HepG2 (cell line): ENCODE measurements around the gene IVD. TPM values are rescaled to one million over a fixed set of nuclear protein-coding genes. Genes with fewer than 3 reads are reported as not detected.
A peak's percentile ranks its signal among the peaks of the same experiment; 100 is the strongest.

Experiments used
- DNMT3B ChIP-seq: conservative IDR thresholded peaks from 2 replicates; pipeline ENCODE4 v1.6.1; 2016; ENCODE audit warnings: missing biosample characterization, control low read depth
- KLF13 ChIP-seq: sonication (generic); formaldehyde crosslinking; IDR thresholded peaks from 2 replicates; pipeline ENCODE4 v1.4.0; 2020; ENCODE audit warnings: mild to moderate bottlenecking, missing genetic modification reagents
- MXI1 ChIP-seq: IDR thresholded peaks from 3 replicates; pipeline ENCODE4 v1.6.1; 2012; ENCODE audit warnings: low read depth, low read length, inconsistent platforms, borderline replicate concordance
- PAX8 ChIP-seq: sonication (generic); formaldehyde crosslinking; IDR thresholded peaks from 2 replicates; pipeline ENCODE4 v1.8.0; 2022; ENCODE audit warnings: mild to moderate bottlenecking, missing genetic modification reagents, borderline replicate concordance
- PHF20 ChIP-seq: sonication (generic); formaldehyde crosslinking; IDR thresholded peaks from 2 replicates; pipeline ENCODE4 v1.5.0; 2020; ENCODE audit warnings: mild to moderate bottlenecking, missing genetic modification reagents
- SP4 ChIP-seq: sonication (generic); formaldehyde crosslinking; IDR thresholded peaks from 2 replicates; pipeline ENCODE4 v1.8.1; 2023; ENCODE audit warnings: mild to moderate bottlenecking, missing genetic modification reagents
- XRCC5 ChIP-seq: fragments of 200-400 bp; formaldehyde crosslinking; optimal IDR thresholded peaks from 2 replicates; pipeline ENCODE3; 2017; ENCODE audit warnings: mild to moderate bottlenecking, low read length
- ZFP62 ChIP-seq: sonication (generic); formaldehyde crosslinking; IDR thresholded peaks from 2 replicates; pipeline ENCODE4 v1.4.0; 2020; ENCODE audit warnings: missing genetic modification reagents
- ZMAT3 ChIP-seq: sonication (generic); formaldehyde crosslinking; conservative IDR thresholded peaks from 2 replicates; pipeline ENCODE4 v1.7.0; 2021; ENCODE audit warnings: missing genetic modification reagents
- ZNF20 ChIP-seq: sonication (generic); formaldehyde crosslinking; IDR thresholded peaks from 2 replicates; pipeline ENCODE4 v1.4.0; 2020; ENCODE audit warnings: mild to moderate bottlenecking, moderate library complexity, missing genetic modification reagents
- ZNF205 ChIP-seq: IDR thresholded peaks from 2 replicates; pipeline ENCODE4 v1.6.1; 2018; ENCODE audit warnings: missing biosample characterization, missing genetic modification reagents
- ZNF225 ChIP-seq: sonication (generic); formaldehyde crosslinking; IDR thresholded peaks from 2 replicates; pipeline ENCODE4 v1.4.0; 2020; ENCODE audit warnings: mild to moderate bottlenecking, missing genetic modification reagents
- ZNF570 ChIP-seq: sonication (generic); formaldehyde crosslinking; IDR thresholded peaks from 2 replicates; pipeline ENCODE4 v1.4.0; 2020; ENCODE audit warnings: mild to moderate bottlenecking, missing genetic modification reagents, borderline replicate concordance
- ZNF607 ChIP-seq: sonication (generic); formaldehyde crosslinking; IDR thresholded peaks from 2 replicates; pipeline ENCODE4 v1.5.1; 2020; ENCODE audit warnings: missing genetic modification reagents, mild to moderate bottlenecking, borderline replicate concordance
- ZSCAN22 ChIP-seq: sonication (generic); formaldehyde crosslinking; IDR thresholded peaks from 2 replicates; pipeline ENCODE4 v1.4.0; 2020; ENCODE audit warnings: mild to moderate bottlenecking, missing genetic modification reagents
- ZSCAN31 ChIP-seq: sonication (generic); formaldehyde crosslinking; IDR thresholded peaks from 2 replicates; pipeline ENCODE4 v1.5.0; 2020; ENCODE audit warnings: low read depth, mild to moderate bottlenecking, missing genetic modification reagents
- polyA plus RNA-seq, 8 experiments: library from polyadenylated mRNA; depleted of rRNA in 3 of 8; stranded (reverse) in 7 of 8; unstranded in 1 of 8; fragments of >200 nt; fragmentation: Illumina TruSeq in 4 of 8; extraction: Trizol in 4 of 8; gene quantifications; 2 replicates each; pipeline versions ENCODE4 v1.2.1 to v1.2.3, GENCODE V29; 2011 to 2016; ENCODE audit warnings: low read depth in 4 of 8, missing spikeins in 1 of 8, mixed read lengths in 1 of 8; ENCODE audit not compliant: insufficient read depth in 1 of 8
- total RNA-seq, 5 experiments: library from RNA; depleted of rRNA; stranded (reverse); fragments of >200 nt; fragmentation: Illumina TruSeq; extraction: Trizol; gene quantifications; 2 replicates each; pipeline ENCODE4 v1.2.3, GENCODE V29; 2016; ENCODE audit warnings: low read depth in 1 of 5
- TF ChIP-seq, protein P1 (sequence below): sonication (generic); formaldehyde crosslinking; IDR thresholded peaks from 2 replicates; pipeline ENCODE4 v1.8.0; 2022; ENCODE audit warnings: missing genetic modification reagents, mild to moderate bottlenecking, moderate library complexity, borderline replicate concordance
- TF ChIP-seq, protein P2 (sequence below): sonication (generic); formaldehyde crosslinking; IDR thresholded peaks from 2 replicates; pipeline ENCODE4 v1.8.1; 2023; ENCODE audit warnings: mild to moderate bottlenecking, missing genetic modification reagents, borderline replicate concordance
- TF ChIP-seq, protein P3 (sequence below), 2 experiments: sonication (generic) in 1 of 2; formaldehyde crosslinking in 1 of 2; IDR thresholded peaks; 2 replicates each; pipeline versions ENCODE4 v1.4.0 to v1.6.1; 2018 to 2020; ENCODE audit warnings: missing genetic modification reagents in 2 of 2, borderline replicate concordance in 1 of 2, low read depth in 1 of 2, mild to moderate bottlenecking in 1 of 2, missing biosample characterization in 1 of 2
- TF ChIP-seq, protein P4 (sequence below): sonication (generic); formaldehyde crosslinking; IDR thresholded peaks from 2 replicates; pipeline ENCODE4 v1.4.0; 2020; ENCODE audit warnings: missing genetic modification reagents
- TF ChIP-seq, protein P5 (sequence below): sonication (generic); formaldehyde crosslinking; IDR thresholded peaks from 2 replicates; pipeline ENCODE4 v1.5.0; 2020; ENCODE audit warnings: missing genetic modification reagents, mild to moderate bottlenecking, borderline replicate concordance

The IVD gene
- total and polyA plus RNA-seq, 2 of the 13 experiments (the other 11 are each of a cell fraction or from before 2014, with no cell fraction given) = 48.0 to 53.9 TPM

DNA sequence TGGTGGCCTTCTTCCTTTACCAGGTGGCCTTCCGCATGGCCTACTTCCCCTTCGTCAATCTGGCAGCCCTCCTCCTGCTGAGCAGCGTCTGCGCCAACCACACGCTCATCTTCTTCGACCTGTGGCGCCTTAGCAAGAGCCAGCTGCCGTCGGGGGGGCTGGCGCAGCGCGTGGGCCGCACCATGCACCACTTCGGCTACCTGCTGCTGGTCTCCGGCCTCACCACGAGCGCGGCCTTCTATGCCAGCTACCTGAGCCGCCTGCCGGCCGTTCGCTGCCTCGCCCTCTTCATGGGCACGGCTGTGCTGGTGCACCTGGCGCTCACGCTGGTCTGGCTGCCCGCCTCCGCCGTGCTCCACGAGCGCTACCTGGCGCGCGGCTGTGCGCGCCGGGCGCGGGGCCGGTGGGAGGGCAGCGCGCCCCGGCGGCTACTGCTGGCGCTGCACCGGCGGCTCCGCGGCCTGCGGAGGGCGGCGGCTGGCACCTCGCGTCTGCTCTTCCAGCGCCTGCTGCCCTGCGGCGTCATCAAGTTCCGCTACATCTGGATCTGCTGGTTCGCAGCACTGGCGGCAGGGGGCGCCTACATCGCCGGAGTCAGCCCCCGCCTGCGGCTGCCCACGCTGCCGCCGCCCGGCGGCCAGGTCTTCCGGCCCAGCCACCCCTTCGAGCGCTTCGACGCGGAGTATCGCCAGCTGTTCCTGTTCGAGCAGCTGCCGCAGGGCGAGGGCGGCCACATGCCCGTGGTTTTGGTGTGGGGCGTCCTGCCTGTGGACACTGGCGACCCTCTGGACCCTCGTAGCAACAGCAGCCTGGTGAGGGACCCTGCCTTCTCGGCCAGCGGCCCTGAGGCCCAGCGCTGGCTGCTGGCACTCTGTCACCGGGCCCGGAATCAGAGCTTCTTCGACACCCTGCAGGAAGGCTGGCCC lies 37.6 kb upstream of the IVD start (continued):
- TF ChIP-seq, protein P1, sequence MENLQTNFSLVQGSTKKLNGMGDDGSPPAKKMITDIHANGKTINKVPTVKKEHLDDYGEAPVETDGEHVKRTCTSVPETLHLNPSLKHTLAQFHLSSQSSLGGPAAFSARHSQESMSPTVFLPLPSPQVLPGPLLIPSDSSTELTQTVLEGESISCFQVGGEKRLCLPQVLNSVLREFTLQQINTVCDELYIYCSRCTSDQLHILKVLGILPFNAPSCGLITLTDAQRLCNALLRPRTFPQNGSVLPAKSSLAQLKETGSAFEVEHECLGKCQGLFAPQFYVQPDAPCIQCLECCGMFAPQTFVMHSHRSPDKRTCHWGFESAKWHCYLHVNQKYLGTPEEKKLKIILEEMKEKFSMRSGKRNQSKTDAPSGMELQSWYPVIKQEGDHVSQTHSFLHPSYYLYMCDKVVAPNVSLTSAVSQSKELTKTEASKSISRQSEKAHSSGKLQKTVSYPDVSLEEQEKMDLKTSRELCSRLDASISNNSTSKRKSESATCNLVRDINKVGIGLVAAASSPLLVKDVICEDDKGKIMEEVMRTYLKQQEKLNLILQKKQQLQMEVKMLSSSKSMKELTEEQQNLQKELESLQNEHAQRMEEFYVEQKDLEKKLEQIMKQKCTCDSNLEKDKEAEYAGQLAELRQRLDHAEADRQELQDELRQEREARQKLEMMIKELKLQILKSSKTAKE = peak; percentile 65; the same call in 1 of the 2 replicates
- TF ChIP-seq DNMT3B (CRISPR knock-in tag) (0 out of 2 replicates have a peak, but pooled peaks have one; percentile 58), MXI1 (peak; percentile 54; the same call in 1 of the 3 replicates), ZMAT3 (peak; percentile 60; the same call in 1 of the 2 replicates), ZFP62 (CRISPR knock-in tag) (no peak), ZNF205 (peak; percentile 88), ZNF225 (peak; percentile 84), SP4 (peak; percentile 58; the same call in 1 of the 2 replicates), KLF13 (peak; percentile 60; the same call in 1 of the 2 replicates), ZNF570 (CRISPR knock-in tag) (peak; percentile 76; the same call in 1 of the 2 replicates), ZSCAN31 (CRISPR knock-in tag) (peak; percentile 89), ZNF20 (0 out of 2 replicates have a peak, but pooled peaks have one; percentile 78), ZSCAN22 (CRISPR knock-in tag) (peak; percentile 76; the same call in 1 of the 2 replicates), ZNF607 (CRISPR knock-in tag) (peak; percentile 96), PAX8 (CRISPR knock-in tag) (peak; percentile 74; the same call in 1 of the 2 replicates), XRCC5 (peak; percentile 89), PHF20 (CRISPR knock-in tag) (peak; percentile 63; the same call in 1 of the 2 replicates)
- TF ChIP-seq, protein P2, sequence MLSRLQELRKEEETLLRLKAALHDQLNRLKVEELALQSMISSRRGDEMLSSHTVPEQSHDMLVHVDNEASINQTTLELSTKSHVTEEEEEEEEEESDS (CRISPR knock-in tag) = peak; percentile 93; the same call in 1 of the 2 replicates
- TF ChIP-seq, protein P3, sequence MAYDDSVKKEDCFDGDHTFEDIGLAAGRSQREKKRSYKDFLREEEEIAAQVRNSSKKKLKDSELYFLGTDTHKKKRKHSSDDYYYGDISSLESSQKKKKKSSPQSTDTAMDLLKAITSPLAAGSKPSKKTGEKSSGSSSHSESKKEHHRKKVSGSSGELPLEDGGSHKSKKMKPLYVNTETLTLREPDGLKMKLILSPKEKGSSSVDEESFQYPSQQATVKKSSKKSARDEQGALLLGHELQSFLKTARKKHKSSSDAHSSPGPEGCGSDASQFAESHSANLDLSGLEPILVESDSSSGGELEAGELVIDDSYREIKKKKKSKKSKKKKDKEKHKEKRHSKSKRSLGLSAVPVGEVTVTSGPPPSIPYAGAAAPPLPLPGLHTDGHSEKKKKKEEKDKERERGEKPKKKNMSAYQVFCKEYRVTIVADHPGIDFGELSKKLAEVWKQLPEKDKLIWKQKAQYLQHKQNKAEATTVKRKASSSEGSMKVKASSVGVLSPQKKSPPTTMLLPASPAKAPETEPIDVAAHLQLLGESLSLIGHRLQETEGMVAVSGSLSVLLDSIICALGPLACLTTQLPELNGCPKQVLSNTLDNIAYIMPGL (CRISPR knock-in tag; IDR thresholded peaks at IDR 0.05; ENCODE audit: borderline replicate concordance in 1 of 2, low read depth in 1 of 2) = peak; percentile 86 to 95
- TF ChIP-seq, protein P4, sequence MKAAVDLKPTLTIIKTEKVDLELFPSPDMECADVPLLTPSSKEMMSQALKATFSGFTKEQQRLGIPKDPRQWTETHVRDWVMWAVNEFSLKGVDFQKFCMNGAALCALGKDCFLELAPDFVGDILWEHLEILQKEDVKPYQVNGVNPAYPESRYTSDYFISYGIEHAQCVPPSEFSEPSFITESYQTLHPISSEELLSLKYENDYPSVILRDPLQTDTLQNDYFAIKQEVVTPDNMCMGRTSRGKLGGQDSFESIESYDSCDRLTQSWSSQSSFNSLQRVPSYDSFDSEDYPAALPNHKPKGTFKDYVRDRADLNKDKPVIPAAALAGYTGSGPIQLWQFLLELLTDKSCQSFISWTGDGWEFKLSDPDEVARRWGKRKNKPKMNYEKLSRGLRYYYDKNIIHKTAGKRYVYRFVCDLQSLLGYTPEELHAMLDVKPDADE (CRISPR knock-in tag) = peak; percentile 96; the same call in 1 of the 2 replicates
- TF ChIP-seq, protein P5, sequence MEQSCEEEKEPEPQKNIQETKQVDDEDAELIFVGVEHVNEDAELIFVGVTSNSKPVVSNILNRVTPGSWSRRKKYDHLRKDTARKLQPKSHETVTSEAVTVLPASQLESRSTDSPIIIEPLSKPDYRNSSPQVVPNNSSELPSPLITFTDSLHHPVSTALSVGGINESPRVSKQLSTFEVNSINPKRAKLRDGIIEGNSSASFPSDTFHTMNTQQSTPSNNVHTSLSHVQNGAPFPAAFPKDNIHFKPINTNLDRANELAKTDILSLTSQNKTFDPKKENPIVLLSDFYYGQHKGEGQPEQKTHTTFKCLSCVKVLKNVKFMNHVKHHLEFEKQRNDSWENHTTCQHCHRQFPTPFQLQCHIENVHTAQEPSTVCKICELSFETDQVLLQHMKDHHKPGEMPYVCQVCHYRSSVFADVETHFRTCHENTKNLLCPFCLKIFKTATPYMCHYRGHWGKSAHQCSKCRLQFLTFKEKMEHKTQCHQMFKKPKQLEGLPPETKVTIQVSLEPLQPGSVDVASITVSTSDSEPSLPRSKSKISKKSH (CRISPR knock-in tag) = peak; percentile 95
